Measurements from ENCODE around the gene ADAMTS8. TPM values are rescaled to one million over a fixed set of nuclear protein-coding genes. Genes with fewer than 3 reads are reported as not detected.

Gene ADAMTS8
- total RNA-seq, 1 experiment from 2014 or later: 0.07 TPM

- ChIA-PET CTCF (interaction anchor here (1.4 to 1.7 kb wide), 2 partner anchors 20 to 41 kb away, joined by 3 to 7 read pairs; no protein-coding TSS in a partner anchor), POLR2A (no interaction called here), RAD21 (ENCODE audit: low non-redundant PET in 1 of 2, low total read pairs in 2 of 2, uncharacterized antibody in 2 of 2, unreplicated experiment in 2 of 2) (no interaction called here)
- peak; percentile 24 for DNase-seq (ENCODE audit: low read depth, low spot score)
- no peaks in the 10 kb centered on the region for H3K27me3 ChIP-seq (ENCODE audit: insufficient read depth, low read length)
- H3K36me3 ChIP-seq (ENCODE audit: control insufficient read depth in 1 of 2, insufficient read depth in 2 of 2, low read length in 2 of 2): no peaks in the 10 kb centered on the region
- H4K20me1 ChIP-seq (ENCODE audit: insufficient read depth): no peaks in the 10 kb centered on the region
- H2AFZ ChIP-seq (ENCODE audit: low read depth, low read length, poor library complexity, severe bottlenecking): no peak overlapping the region
- intact Hi-C loops (cut with micrococcal nuclease): no loop called here
- no peak overlapping the region for H3K27ac ChIP-seq (ENCODE audit: low read depth, low read length)
- no peaks in the 10 kb centered on the region for H3K9me2 ChIP-seq (ENCODE audit: insufficient read depth)
- no peaks in the 10 kb centered on the region for H3K79me2 ChIP-seq (ENCODE audit: insufficient read depth, low read length)
- no peak overlapping the region for H3K4me2 ChIP-seq (ENCODE audit: low read length)
- H3K4me1 ChIP-seq (ENCODE audit: control insufficient read depth in 1 of 2, insufficient read depth in 2 of 2, low read length in 2 of 2): no peaks in the 10 kb centered on the region
- ATAC-seq: peak; percentile 81
- no peaks in the 10 kb centered on the region for H3K9me3 ChIP-seq (ENCODE audit: control insufficient read depth in 1 of 2, insufficient read depth in 1 of 2, low read depth in 1 of 2, low read length in 2 of 2)
- no TSS peak for BruUV-seq (replicated peaks)
- no peak overlapping the region for H3K4me3 ChIP-seq (replicated peaks in 1 of 2; ENCODE audit: low read depth in 1 of 2, low read length in 2 of 2)
- TF ChIP-seq RAD21 (IDR thresholded peaks at IDR 0.05; ENCODE audit: low read depth) (peak; percentile 57), CBX3 (IDR thresholded peaks at IDR 0.05; ENCODE audit: low read depth) (no peak), CTCF (IDR thresholded peaks at IDR 0.05 in 2 of 3, conservative IDR thresholded peaks at IDR 0.05 in 1 of 3; ENCODE audit: borderline replicate concordance in 1 of 3, insufficient read depth in 1 of 3, low read depth in 2 of 3, low read length in 2 of 3) (peak; percentile 21 to 37 (median 32); a peak in 4 of 6 replicates)
- H3K9ac ChIP-seq (ENCODE audit: low read length): no peak overlapping the region
These were observed 38.2 kb downstream of the ADAMTS8 start for GRCh38 chr11:130390071-130390758.

GRCh38 chr11:130389335-130389935, 39.0 kb downstream of the ADAMTS8 start:
- H2AFZ ChIP-seq (ENCODE audit: low read depth, low read length, poor library complexity, severe bottlenecking): no peak overlapping the region
- no peaks in the 10 kb centered on the region for H3K9me3 ChIP-seq (ENCODE audit: control insufficient read depth in 1 of 2, insufficient read depth in 1 of 2, low read depth in 1 of 2, low read length in 2 of 2)
- RAD21 ChIA-PET (ENCODE audit: low non-redundant PET in 1 of 2, low total read pairs in 2 of 2, uncharacterized antibody in 2 of 2, unreplicated experiment in 2 of 2): no interaction called here
- CTCF ChIA-PET: interaction anchor here (1.7 kb wide), 1 partner anchor 42 kb away, joined by 7 read pairs; no protein-coding TSS in a partner anchor
- ATAC-seq (0 out of 2 replicates have a peak, but pooled peaks have one; percentile 19), DNase-seq (ENCODE audit: low read depth, low spot score) (no peak)
- POLR2A ChIA-PET: no interaction called here
- TF ChIP-seq ZBTB33 (IDR thresholded peaks at IDR 0.05; ENCODE audit: extremely low read depth, insufficient replicate concordance, low read length): no peak
- no peak for TF ChIP-seq EZH2 (IDR thresholded peaks at IDR 0.05)
- no peak for TF ChIP-seq ATF3 (IDR thresholded peaks at IDR 0.05)
- TF ChIP-seq POLR2AphosphoS5 (IDR thresholded peaks at IDR 0.05; ENCODE audit: low read depth, low read length): no peak
- no peak for TF ChIP-seq CBX3 (IDR thresholded peaks at IDR 0.05; ENCODE audit: low read depth)
- TF ChIP-seq FOSL1 (IDR thresholded peaks at IDR 0.05; ENCODE audit: low read depth): no peak
- TF ChIP-seq CEBPB (IDR thresholded peaks at IDR 0.05; ENCODE audit: low read depth): no peak
- TF ChIP-seq MAX (IDR thresholded peaks at IDR 0.05): no peak
- no peak overlapping the region for H3K27ac ChIP-seq (ENCODE audit: low read depth, low read length)
- intact Hi-C loops (cut with micrococcal nuclease): no loop called here
- no peak overlapping the region for H3K4me2 ChIP-seq (ENCODE audit: low read length)
- no peaks in the 10 kb centered on the region for H3K27me3 ChIP-seq (ENCODE audit: insufficient read depth, low read length)
- BruUV-seq (replicated peaks): no TSS peak
- H3K79me2 ChIP-seq (ENCODE audit: insufficient read depth, low read length): no peaks in the 10 kb centered on the region
- H4K20me1 ChIP-seq (ENCODE audit: insufficient read depth): no peaks in the 10 kb centered on the region
- no peak overlapping the region for H3K4me3 ChIP-seq (replicated peaks in 1 of 2; ENCODE audit: low read depth in 1 of 2, low read length in 2 of 2)
- no peaks in the 10 kb centered on the region for H3K4me1 ChIP-seq (ENCODE audit: control insufficient read depth in 1 of 2, insufficient read depth in 2 of 2, low read length in 2 of 2)
- H3K36me3 ChIP-seq (ENCODE audit: control insufficient read depth in 1 of 2, insufficient read depth in 2 of 2, low read length in 2 of 2): no peaks in the 10 kb centered on the region
- H3K9ac ChIP-seq (ENCODE audit: low read length): no peak overlapping the region
- no peaks in the 10 kb centered on the region for H3K9me2 ChIP-seq (ENCODE audit: insufficient read depth)

All from HCT116 (cell line).